ENCODE results near the gene RBM15.

- TF ChIP-seq POLR2AphosphoS5 (IDR thresholded peaks at IDR 0.05; ENCODE audit: borderline replicate concordance, low read depth, low read length) (no peak), EZH2 (IDR thresholded peaks at IDR 0.05) (no peak), FOXP2 (optimal IDR thresholded peaks at IDR 0.05; ENCODE audit: control extremely low read depth, extremely low read length, insufficient read depth) (no peak)
Measured at GRCh38 chr1:110308247-110308646, 30.9 kb upstream of the RBM15 start.
